ENCODE measurements around the gene RAB11FIP3.

RAB11FIP3 gene

GRCh38 chr16:556474-557173 is 131.2 kb downstream of the RAB11FIP3 start:
- DNase-seq: no peak

GRCh38 chr16:557463-558297 is 132.2 kb downstream of the RAB11FIP3 start:
- DNase-seq: no peak

- DNase-seq: peak; percentile 83 to 94
These were observed 133.0 kb downstream of the RAB11FIP3 start for GRCh38 chr16:558298-559020.

- no peak for DNase-seq
These were observed 133.6 kb downstream of the RAB11FIP3 start for GRCh38 chr16:559021-559380.

- no peak for DNase-seq
These were observed 134.2 kb downstream of the RAB11FIP3 start for GRCh38 chr16:559411-560203.

GRCh38 chr16:560204-560700 is 134.8 kb downstream of the RAB11FIP3 start, which contains the start of gene PRR35:
Gene PRR35, plus strand, starts transcription at chr16:560394. Its CDS starts 2,901 bp downstream, at chr16:563295.
- DNase-seq: no peak

- no peak for DNase-seq
These were observed 135.4 kb downstream of the RAB11FIP3 start for GRCh38 chr16:560701-561412.

- no peak for DNase-seq
These were observed 136.0 kb downstream of the RAB11FIP3 start for GRCh38 chr16:561413-561794.

- DNase-seq: peak in 1 of 2 experiments; percentile 55
These were observed 136.8 kb downstream of the RAB11FIP3 start for GRCh38 chr16:561957-562938.

- no peak for DNase-seq
These were observed 137.7 kb downstream of the RAB11FIP3 start for GRCh38 chr16:563072-563644.

- DNase-seq: no peak
These were observed 139.4 kb downstream of the RAB11FIP3 start for GRCh38 chr16:564690-565418.

GRCh38 chr16:565419-566330 is 140.2 kb downstream of the RAB11FIP3 start:
- DNase-seq: no peak

- DNase-seq: no peak
These were observed 141.3 kb downstream of the RAB11FIP3 start, which contains the start of gene NHLRC4 for GRCh38 chr16:566475-567372. Gene NHLRC4, plus strand, starts transcription at chr16:567005. Its CDS starts 1,043 bp downstream, at chr16:568048.

GRCh38 chr16:567373-568256 is 142.2 kb downstream of the RAB11FIP3 start:
- DNase-seq: no peak

GRCh38 chr16:568401-569258 is 143.2 kb downstream of the RAB11FIP3 start:
- DNase-seq: no peak

Data from cerebellar nuclear complex (tissue), 1 donor.